H1 (cell line): ENCODE data around the gene ARID4A. TPM values are rescaled to one million over a fixed set of nuclear protein-coding genes. Genes with fewer than 3 reads are reported as not detected.

ENCODE experiments used
- CTCF ChIA-PET: fragments of 300-600 bp; sonication (Branson Sonifier 250); formaldehyde crosslinking; loops from one replicate; lab custom pipeline; 2021; ENCODE audit not compliant: partially characterized antibody; lab: Charles Lee
- POLR2A ChIA-PET: fragments of 300-600 bp; sonication (Branson Sonifier 250); formaldehyde crosslinking; loops from one replicate; lab custom pipeline; 2021; ENCODE audit warnings: inconsistent platforms; ENCODE audit not compliant: partially characterized antibody; lab: Charles Lee
- DNase-seq, 2 experiments: peaks; one replicate each; pipeline versions ENCODE4 v3.0.0 to v3.0.0-alpha.2; 2010 to 2022; ENCODE audit warnings: low spot score in 2 of 2, low read depth in 1 of 2, mixed read lengths in 1 of 2
- FAIRE-seq: peaks from 2 replicates; lab custom pipeline; 2011; peaks lifted over from hg19 to GRCh38; lab: Jason Lieb, UNC
- H2AFZ ChIP-seq: 2 replicates; pipeline ENCODE4 v1.8.1; 2012; ENCODE audit warnings: low read length, inconsistent platforms
- H2AK5ac ChIP-seq: 2 replicates; pipeline ENCODE4 v1.6.1; 2013; ENCODE audit warnings: low read depth, low read length
- H2BK120ac ChIP-seq: replicated peaks from 2 replicates; pipeline ENCODE3; 2013; ENCODE audit warnings: low read depth, low read length, inconsistent platforms
- H2BK12ac ChIP-seq: 2 replicates; pipeline ENCODE4 v1.6.1; 2013; ENCODE audit warnings: low read depth, low read length
- H2BK15ac ChIP-seq: 2 replicates; pipeline ENCODE4 v1.6.1; 2013; ENCODE audit warnings: low read length
- H2BK20ac ChIP-seq: 2 replicates; pipeline ENCODE4 v1.6.1; 2013; ENCODE audit warnings: low read length
- H2BK5ac ChIP-seq: 2 replicates; pipeline ENCODE4 v1.6.1; 2013; ENCODE audit warnings: low read depth, low read length
- H3K14ac ChIP-seq: 2 replicates; pipeline ENCODE4 v1.6.1; 2013; ENCODE audit warnings: inconsistent platforms; ENCODE audit not compliant: insufficient read length
- H3K18ac ChIP-seq: 2 replicates; pipeline ENCODE4 v1.6.1; 2013; ENCODE audit warnings: low read length; ENCODE audit errors: extremely low read depth
- H3K23ac ChIP-seq: 2 replicates; pipeline ENCODE4 v1.6.1; 2013; ENCODE audit warnings: inconsistent platforms; ENCODE audit not compliant: insufficient read length
- H3K23me2 ChIP-seq: 2 replicates; pipeline ENCODE4 v1.6.1; 2013; ENCODE audit warnings: low read depth, low read length
- H3K27ac ChIP-seq: 2 replicates; pipeline ENCODE4 v1.6.1; 2011; ENCODE audit warnings: low read depth, low read length, inconsistent platforms
- H3K27me3 ChIP-seq, 4 experiments: replicated peaks in 1 of 4; 1 replicate in 1 of 4; 2 replicates in 3 of 4; pipeline versions ENCODE4 v1.6.1 to v1.8.1; 2011 to 2013; ENCODE audit warnings: low read length in 3 of 4, mild to moderate bottlenecking in 3 of 4, inconsistent platforms in 2 of 4, mixed read lengths in 2 of 4, moderate library complexity in 1 of 4; ENCODE audit not compliant: control insufficient read depth in 3 of 4, insufficient read depth in 3 of 4; ENCODE audit errors: extremely low read depth in 1 of 4
- H3K36me3 ChIP-seq, 4 experiments: 2 replicates each; pipeline versions ENCODE4 v1.6.1 to v1.8.1; 2011 to 2013; ENCODE audit warnings: mild to moderate bottlenecking in 4 of 4, low read length in 3 of 4, moderate library complexity in 2 of 4, control low read depth in 1 of 4, inconsistent platforms in 1 of 4; ENCODE audit not compliant: insufficient read depth in 4 of 4, control insufficient read depth in 2 of 4
- H3K4ac ChIP-seq: replicated peaks from 2 replicates; pipeline ENCODE3; 2013; ENCODE audit warnings: low read length, low read depth, mixed read lengths, inconsistent platforms; ENCODE audit not compliant: insufficient read length
- H3K4me1 ChIP-seq, 4 experiments: replicated peaks in 1 of 4; 1 replicate in 1 of 4; 2 replicates in 3 of 4; pipeline versions ENCODE4 v1.6.1 to v1.8.1; 2011 to 2013; ENCODE audit warnings: low read length in 3 of 4, inconsistent platforms in 2 of 4, mixed read lengths in 1 of 4; ENCODE audit not compliant: insufficient read depth in 4 of 4, control insufficient read depth in 3 of 4
- H3K4me2 ChIP-seq, 2 experiments: 2 replicates each; pipeline versions ENCODE4 v1.6.1 to v1.8.1; 2011 to 2013; ENCODE audit warnings: low read depth in 2 of 2, low read length in 2 of 2, control low read depth in 1 of 2, inconsistent platforms in 1 of 2, mild to moderate bottlenecking in 1 of 2; ENCODE audit not compliant: insufficient read depth in 1 of 2
- H3K4me3 ChIP-seq, 4 experiments: fragments of 200-600, 300-600 bp in 1 of 4; sonication (generic), shearing (Covaris generic), sonication (Bioruptor Twin) in 1 of 4; 2 replicates each; pipeline versions ENCODE4 v1.5.1 to v1.8.1; 2011 to 2016; ENCODE audit warnings: low read length in 4 of 4, low read depth in 3 of 4, control low read depth in 2 of 4, inconsistent platforms in 2 of 4, mild to moderate bottlenecking in 2 of 4, mixed read lengths in 1 of 4, moderate library complexity in 1 of 4; ENCODE audit not compliant: insufficient read depth in 2 of 4; ENCODE audit errors: extremely low read depth in 1 of 4
- H3K56ac ChIP-seq: replicated peaks from 2 replicates; pipeline ENCODE3; 2013; ENCODE audit warnings: low read depth, mild to moderate bottlenecking, mixed read lengths, low read length, inconsistent platforms; ENCODE audit not compliant: insufficient read length
- H3K79me1 ChIP-seq: 2 replicates; pipeline ENCODE4 v1.6.1; 2013; ENCODE audit warnings: low read depth, low read length, control low read depth
- H3K79me2 ChIP-seq, 2 experiments: 2 replicates each; pipeline versions ENCODE4 v1.6.1 to v1.8.1; 2012 to 2013; ENCODE audit warnings: low read length in 2 of 2, mild to moderate bottlenecking in 2 of 2, inconsistent platforms in 1 of 2; ENCODE audit not compliant: insufficient read depth in 2 of 2, control insufficient read depth in 1 of 2
- H3K9ac ChIP-seq, 4 experiments: replicated peaks in 1 of 4; 1 replicate in 1 of 4; 2 replicates in 3 of 4; pipeline versions ENCODE4 v1.6.1 to v1.8.1; 2011 to 2013; ENCODE audit warnings: low read depth in 3 of 4, low read length in 3 of 4, control low read depth in 2 of 4, mild to moderate bottlenecking in 2 of 4, moderate library complexity in 2 of 4, inconsistent platforms in 1 of 4; ENCODE audit errors: extremely low read depth in 1 of 4
- H3K9me3 ChIP-seq, 2 experiments: 2 replicates each; pipeline versions ENCODE4 v1.6.1 to v1.8.1; 2012 to 2013; ENCODE audit warnings: mild to moderate bottlenecking in 2 of 2, moderate library complexity in 2 of 2, control low read depth in 1 of 2, inconsistent platforms in 1 of 2, low read depth in 1 of 2, low read length in 1 of 2, mixed read lengths in 1 of 2; ENCODE audit not compliant: insufficient read depth in 2 of 2
- H4K20me1 ChIP-seq, 2 experiments: replicated peaks in 1 of 2; 2 replicates each; pipeline versions ENCODE3 to v1.8.1; 2011 to 2013; ENCODE audit warnings: inconsistent platforms in 2 of 2, low read length in 2 of 2, mild to moderate bottlenecking in 1 of 2; ENCODE audit not compliant: insufficient read depth in 2 of 2, control insufficient read depth in 1 of 2
- H4K5ac ChIP-seq: 2 replicates; pipeline ENCODE4 v1.6.1; 2013; ENCODE audit warnings: low read length, low read depth, mixed read lengths, inconsistent platforms; ENCODE audit not compliant: insufficient read length
- H4K8ac ChIP-seq: 2 replicates; pipeline ENCODE4 v1.8.0; 2013; ENCODE audit warnings: mild to moderate bottlenecking, moderate library complexity, low read length, inconsistent platforms; ENCODE audit not compliant: insufficient read depth; ENCODE audit errors: extremely low read depth
- H4K91ac ChIP-seq: replicated peaks from 2 replicates; pipeline ENCODE3; 2013; ENCODE audit warnings: low read length, mixed read lengths, inconsistent platforms; ENCODE audit not compliant: insufficient read length
- BCL11A ChIP-seq, 2 experiments: IDR thresholded peaks; one replicate each; pipeline ENCODE4 v1.6.1; 2011; ENCODE audit warnings: low read depth in 2 of 2, low read length in 2 of 2, mild to moderate bottlenecking in 2 of 2
- CBX8 ChIP-seq: fragments of 300-800, 300-1000 bp; sonication (generic); IDR thresholded peaks from 2 replicates; pipeline ENCODE4 v1.7.1; 2016; ENCODE audit warnings: low read depth, low read length, borderline replicate concordance
- FOSL1 ChIP-seq: IDR thresholded peaks from 2 replicates; pipeline ENCODE4 v1.6.1; 2011; ENCODE audit warnings: mild to moderate bottlenecking, low read depth, low read length, moderate library complexity; ENCODE audit not compliant: insufficient read depth
- PHF8 ChIP-seq: fragments of 200-600 bp; sonication (generic); conservative IDR thresholded peaks from 2 replicates; pipeline ENCODE4 v1.7.1; 2012; ENCODE audit warnings: low read depth, mild to moderate bottlenecking, inconsistent platforms, low read length, moderate library complexity
- POLR2A ChIP-seq, 2 experiments: IDR thresholded peaks; 1 replicate in 1 of 2; 2 replicates in 1 of 2; pipeline ENCODE4 v1.6.1; 2011; ENCODE audit warnings: low read depth in 2 of 2, low read length in 2 of 2, mild to moderate bottlenecking in 2 of 2; ENCODE audit errors: control extremely low read depth in 1 of 2
- polyA plus RNA-seq, 7 experiments: library from polyadenylated mRNA; depleted of rRNA in 3 of 7; stranded (reverse) in 5 of 7; unstranded in 2 of 7; fragments of >200 nt in 5 of 7; fragments of 200-250 nt in 2 of 7; gene quantifications; 1 replicate in 5 of 7; 2 replicates in 1 of 7; 4 replicates in 1 of 7; pipeline versions ENCODE4 v1.2.1 to v1.2.3, GENCODE V29; 2011 to 2013; ENCODE audit warnings: missing spikeins in 2 of 7, mixed read lengths in 2 of 7
- total RNA-seq: library from RNA; stranded (reverse); fragmentation: NEBNext Ultra II Directional; extraction: Animal tissue kit (Norgen Biotek cat#: 25700); gene quantifications from 2 replicates; pipeline ENCODE4 v1.2.1, GENCODE V29; 2021

ARID4A gene
- total and polyA plus RNA-seq, 2 of the 8 experiments (the other 6 are each of a cell fraction or from before 2014, with no cell fraction given), result 2.1 to 14.6 TPM

DNA sequence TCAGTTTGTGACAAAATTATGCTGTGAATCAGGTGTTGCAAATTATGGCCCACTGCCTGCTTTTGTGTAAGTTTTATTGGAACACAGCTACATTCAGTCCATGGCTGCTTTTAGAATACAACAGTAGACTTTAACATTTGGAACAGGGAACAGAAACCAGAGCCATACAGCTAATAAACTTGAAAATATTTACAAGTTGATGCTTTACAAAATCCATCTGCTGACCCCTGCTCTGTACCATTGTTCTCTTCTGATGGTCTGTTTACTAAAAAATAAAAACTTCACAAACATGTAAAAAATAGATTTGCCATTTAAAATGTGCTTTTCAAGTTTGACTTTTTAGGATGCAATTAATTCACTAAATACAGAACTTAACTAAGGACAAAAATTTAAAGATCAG lies 33.0 kb upstream of the ARID4A start:
- Histone ChIP-seq H3K4me1 (no peaks in the 10 kb centered on the region), H3K18ac (no peak overlapping the region), H3K9me3 (no peaks in the 10 kb centered on the region), H2AFZ (no peak overlapping the region), H3K4me3 (no peak overlapping the region), H3K79me2 (no peaks in the 10 kb centered on the region), H3K23me2 (no peaks in the 10 kb centered on the region), H2BK15ac (no peak overlapping the region), H2AK5ac (no peak overlapping the region), H3K14ac (no peak overlapping the region), H3K27me3 (no peaks in the 10 kb centered on the region), H3K79me1 (no peaks in the 10 kb centered on the region; the same call in 1 of the 2 replicates), H3K23ac (no peak overlapping the region), H2BK120ac (no peak overlapping the region), H3K36me3 (peaks cover 19 to 96% (median 63%) of the 10 kb centered on the region in 4 experiments), H2BK20ac (no peak overlapping the region), H3K4me2 (no peak overlapping the region), H3K4ac (no peak overlapping the region), H3K27ac (no peak overlapping the region), H2BK12ac (no peak overlapping the region), H4K5ac (no peak overlapping the region), H4K8ac (no peak overlapping the region), H4K20me1 (peaks cover 0 to 3% of the 10 kb centered on the region in 2 experiments)
- CTCF ChIA-PET, result no interaction called here
- FAIRE-seq, result no peak
- TF ChIP-seq FOSL1 (no peak), CBX8 (no peak), BCL11A (IDR thresholded peaks at IDR 0.05; ENCODE audit: low read depth in 2 of 2, low read length in 2 of 2) (no peak), POLR2A (IDR thresholded peaks at IDR 0.05; ENCODE audit: control extremely low read depth in 1 of 2, low read depth in 2 of 2, low read length in 2 of 2) (peak in 1 of 2 experiments; percentile 28; a peak in 2 of 3 replicates), PHF8 (no peak)
- TF ChIP-seq, all 59 proteins: peak for 1
- H3K9ac ChIP-seq, result no peak overlapping the region
- H4K91ac ChIP-seq, result no peak overlapping the region
- DNase-seq, result no peak
- H3K56ac ChIP-seq, result no peak overlapping the region
- no peak overlapping the region for H2BK5ac ChIP-seq
- POLR2A ChIA-PET, result interaction anchor here (1.2 to 4.7 kb wide), 7 partner anchors 9 to 33 kb away, joined by 3 to 25 read pairs (median 6); partner anchors contain the start of genes ARID4A and PSMA3
